A549 (cell line): ENCODE data around the gene GAL3ST2. TPM values are rescaled to one million over a fixed set of nuclear protein-coding genes. Genes with fewer than 3 reads are reported as not detected.

Source experiments
- ATAC-seq, 2 experiments: fragments of 200-7000 bp in 1 of 2; fragments of >200 bp in 1 of 2; cut with Nextera tagmentation in 1 of 2; cut with Tn5 transposase in 1 of 2; 3 replicates each; pipeline versions ENCODE4 v1.8.0 to v1.9.1; 2018 to 2020; ENCODE audit warnings: mild to moderate bottlenecking in 1 of 2, moderate library complexity in 1 of 2
- CTCF ChIA-PET: fragments of 300-600 bp; sonication (Branson Sonifier 250); formaldehyde crosslinking; extraction: SDS; loops from one replicate; lab custom pipeline; 2021; ENCODE audit warnings: antibody characterized with exemption, inconsistent platforms; lab: Yijun Ruan, JAX
- POLR2A ChIA-PET: fragments of 350-600 bp; formaldehyde crosslinking; extraction: SDS; loops from one replicate; lab custom pipeline; 2021; ENCODE audit warnings: antibody characterized with exemption, inconsistent platforms; lab: Yijun Ruan, JAX
- DNase-seq, 2 experiments: peaks; one replicate each; pipeline versions ENCODE4 v3.0.0 to v3.0.0-alpha.2; 2011 to 2016; ENCODE audit warnings: low read depth in 1 of 2, low spot score in 1 of 2
- FAIRE-seq: peaks from 2 replicates; lab custom pipeline; 2011; peaks lifted over from hg19 to GRCh38; lab: Jason Lieb, UNC
- H3K27ac ChIP-seq, 2 experiments: fragments of >200 bp; sonication (Bioruptor Twin); formaldehyde crosslinking; 3 replicates each; pipeline ENCODE4 v1.5.1; 2016 to 2017
- H3K4me1 ChIP-seq: fragments of >200 bp; sonication (Bioruptor Twin); formaldehyde crosslinking; 3 replicates; pipeline ENCODE4 v1.6.1; 2016
- H3K4me2 ChIP-seq: fragments of >200 bp; sonication (Bioruptor Twin); formaldehyde crosslinking; 3 replicates; pipeline ENCODE4 v1.6.1; 2016
- H3K4me3 ChIP-seq: fragments of >200 bp; sonication (Bioruptor Twin); formaldehyde crosslinking; 3 replicates; pipeline ENCODE4 v1.5.1; 2016
- H3K9me3 ChIP-seq: fragments of >200 bp; sonication (Bioruptor Twin); formaldehyde crosslinking; 3 replicates; pipeline ENCODE4 v1.6.1; 2016
- ATOH8 ChIP-seq: fragments of 250-450 bp; sonication (Bioruptor Pico); IDR thresholded peaks from 2 replicates; pipeline ENCODE4 v1.5.0; 2020; ENCODE audit warnings: low read depth, mild to moderate bottlenecking, moderate library complexity
- CBX2 ChIP-seq: fragments of 200-600 bp; sonication (generic); IDR thresholded peaks from 2 replicates; pipeline ENCODE4 v1.6.1; 2016; ENCODE audit warnings: low read depth, mild to moderate bottlenecking, borderline replicate concordance
- CBX8 ChIP-seq: fragments of 200-600 bp; sonication (generic); IDR thresholded peaks from 2 replicates; pipeline ENCODE4 v1.6.1; 2016
- CHD4 ChIP-seq: fragments of 200-600 bp; sonication (generic); IDR thresholded peaks from 2 replicates; pipeline ENCODE4 v1.6.1; 2016; ENCODE audit warnings: antibody characterized with exemption, mild to moderate bottlenecking, borderline replicate concordance
- EHF ChIP-seq: fragments of 250-450 bp; sonication (Bioruptor Pico); IDR thresholded peaks from 2 replicates; pipeline ENCODE4 v1.5.0; 2020; ENCODE audit warnings: mild to moderate bottlenecking
- EHMT2 ChIP-seq: fragments of 200-600 bp; sonication (generic); IDR thresholded peaks from 2 replicates; pipeline ENCODE4 v1.6.1; 2016; ENCODE audit warnings: antibody characterized with exemption, low read depth, mild to moderate bottlenecking, moderate library complexity
- GATA3 ChIP-seq: IDR thresholded peaks from 2 replicates; pipeline ENCODE4 v1.6.1; 2012; ENCODE audit warnings: borderline replicate concordance
- HDAC2 ChIP-seq: fragments of 200-600 bp; sonication (generic); IDR thresholded peaks from 2 replicates; pipeline ENCODE4 v1.6.1; 2016
- HEYL ChIP-seq: fragments of 250-450 bp; sonication (Bioruptor Pico); IDR thresholded peaks from 2 replicates; pipeline ENCODE4 v1.8.0; 2021; ENCODE audit warnings: mild to moderate bottlenecking, moderate library complexity
- HMGXB4 ChIP-seq: fragments of 250-450 bp; sonication (Bioruptor Pico); IDR thresholded peaks from 2 replicates; pipeline ENCODE4 v1.5.0; 2021; ENCODE audit warnings: mild to moderate bottlenecking, moderate library complexity, borderline replicate concordance
- JUNB ChIP-seq: fragments of >200 bp; sonication (Bioruptor Twin); formaldehyde crosslinking; IDR thresholded peaks from 2 replicates; pipeline ENCODE4 v1.6.1; 2016
- KDM1A ChIP-seq: fragments of 200-600 bp; sonication (generic); IDR thresholded peaks from 2 replicates; pipeline ENCODE4 v1.6.1; 2016; ENCODE audit warnings: low read depth, mild to moderate bottlenecking
- NPAS2 ChIP-seq: fragments of 250-450 bp; sonication (Bioruptor Pico); IDR thresholded peaks from 2 replicates; pipeline ENCODE4 v1.8.0; 2022; ENCODE audit warnings: mild to moderate bottlenecking, moderate library complexity, borderline replicate concordance
- POLR2A ChIP-seq: IDR thresholded peaks from 2 replicates; pipeline ENCODE4 v1.6.1; 2012; ENCODE audit warnings: mild to moderate bottlenecking, low read length
- POLR2AphosphoS2 ChIP-seq: conservative IDR thresholded peaks from 2 replicates; pipeline ENCODE4 v1.6.1; 2012; ENCODE audit warnings: low read length, improper control_type of control experiment, inconsistent platforms
- RNF2 ChIP-seq: fragments of 200-600 bp; sonication (generic); IDR thresholded peaks from 2 replicates; pipeline ENCODE4 v1.6.1; 2016; ENCODE audit warnings: low read depth, mild to moderate bottlenecking, antibody characterized with exemption, moderate library complexity, borderline replicate concordance
- SREBF2 ChIP-seq: fragments of 450-650 bp; IDR thresholded peaks from 2 replicates; pipeline ENCODE4 v1.6.1; 2014; ENCODE audit warnings: mild to moderate bottlenecking, moderate library complexity
- TFCP2L1 ChIP-seq: fragments of 250-450 bp; sonication (Bioruptor Pico); IDR thresholded peaks from 2 replicates; pipeline ENCODE4 v1.5.0; 2021; ENCODE audit warnings: mild to moderate bottlenecking
- TP53 ChIP-seq: fragments of 250-450 bp; sonication (Bioruptor Pico); IDR thresholded peaks from 2 replicates; pipeline ENCODE4 v1.5.0; 2021; ENCODE audit warnings: mild to moderate bottlenecking, moderate library complexity
- ZC3H11A ChIP-seq: fragments of 450-650 bp; IDR thresholded peaks from 2 replicates; pipeline ENCODE4 v1.6.1; 2014; ENCODE audit warnings: antibody characterized with exemption, mild to moderate bottlenecking
- WGBS: methylation state at CpG from one replicate; pipeline ENCODE4 v1.1.6; 2017; ENCODE audit errors: missing lambda C conversion rate; 5-methylcytosine and 5-hydroxymethylcytosine counted together
- polyA minus RNA-seq: library from RNA; depleted of rRNA, polyadenylated mRNA; stranded (reverse); fragments of >200 nt; gene quantifications from 2 replicates; pipeline ENCODE4 v1.2.3, GENCODE V29; 2011; rRNA and poly(A)+ RNA removed
- polyA plus RNA-seq, 4 experiments: library from polyadenylated mRNA; depleted of rRNA in 3 of 4; stranded (reverse); fragments of >200 nt; fragmentation: RNase III in 1 of 4; extraction: RNeasy Plus Mini Kit Qiagen cat#74134 plus additional on column Dnase treatment in 1 of 4; gene quantifications; 2 replicates in 3 of 4; 3 replicates in 1 of 4; pipeline ENCODE4 v1.2.3, GENCODE V29; 2011 to 2017
- TF ChIP-seq, protein P1 (sequence below): IDR thresholded peaks from 2 replicates; pipeline ENCODE4 v1.6.1; 2012
- TF ChIP-seq, protein P2 (sequence below): IDR thresholded peaks from 2 replicates; pipeline ENCODE4 v1.6.1; 2012; ENCODE audit warnings: low read depth, borderline replicate concordance

The GAL3ST2 gene
- 0.15 TPM in 1 of 2 replicates, not detected in the other for polyA plus RNA-seq (2011; rRNA removed)
- polyA plus RNA-seq (2012; cell fraction: cytosol; rRNA removed): 0.20 and 0.38 TPM in 2 replicates
- polyA plus RNA-seq (2012; cell fraction: nucleus; rRNA removed): 1.2 and 2.6 TPM in 2 replicates
- polyA plus RNA-seq (2017; fragmentation: RNase III; extraction: RNeasy Plus Mini Kit Qiagen cat#74134 plus additional on column Dnase treatment): 0.41 to 0.86 TPM (median 0.61 TPM) in 3 replicates
- not detected in 2 replicates for polyA minus RNA-seq

DNA sequence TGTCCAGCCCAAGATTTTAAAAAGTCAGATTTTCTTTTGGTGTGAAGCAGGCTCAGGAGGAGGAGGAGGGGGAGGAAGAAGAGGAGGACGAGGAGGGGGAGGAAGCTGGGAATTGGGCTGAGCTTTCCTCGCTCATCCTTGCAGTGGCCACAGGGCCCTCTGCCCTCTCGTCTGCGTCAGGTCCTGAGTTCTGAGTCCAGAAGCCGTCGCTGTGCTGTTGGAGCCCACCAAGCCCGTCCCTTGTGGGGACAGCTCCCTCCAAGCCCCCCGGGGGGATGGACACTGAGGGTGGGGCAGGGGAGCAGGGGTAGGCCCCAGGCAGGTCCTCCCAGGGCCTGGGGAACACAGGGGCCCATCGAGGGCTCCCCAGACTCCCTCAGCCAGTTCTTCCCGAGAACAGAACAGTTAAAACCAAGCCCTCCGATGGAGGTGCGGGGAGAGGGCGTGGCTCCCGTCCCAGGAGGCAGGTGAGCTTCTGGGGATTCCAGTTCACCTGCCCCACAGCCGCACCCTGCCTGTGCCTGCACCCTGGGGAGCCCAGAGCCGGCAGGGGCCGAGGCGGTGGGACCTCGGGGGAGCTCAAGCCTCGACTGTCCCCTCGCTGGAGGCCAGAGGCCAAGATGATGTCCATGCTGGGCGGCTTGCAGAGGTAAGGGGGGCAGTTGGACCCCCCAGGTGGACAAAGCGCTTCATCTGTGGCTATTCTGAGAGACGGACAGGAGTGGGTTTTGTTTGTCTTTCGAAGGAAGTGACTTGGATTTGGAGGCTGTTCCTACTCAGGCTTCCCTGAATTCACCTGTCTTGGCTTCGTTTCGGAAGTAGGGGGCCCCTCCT lies at the start of gene GAL3ST2:
Gene GAL3ST2 (plus strand): TSS at position 487 of the 834 bp plus-strand sequence. CDS start 134 bp downstream, at position 621.
- CTCF ChIA-PET: interaction anchor here (0.6 kb wide), 1 partner anchor 656 kb away, joined by 4 read pairs; no protein-coding TSS in a partner anchor
- Histone ChIP-seq H3K27ac (no peak within 1 kb of the TSS; a peak in 1 of 6 replicates), H3K4me2 (no peak within 1 kb of the TSS), H3K4me1 (peaks cover 17% of the 10 kb centered on the region), H3K9me3 (no peaks in the 10 kb centered on the region), H3K4me3 (no peak within 1 kb of the TSS)
- POLR2A ChIA-PET: no interaction called here
- DNase-seq (no peak), ATAC-seq (no peak), FAIRE-seq (no peak)
- 83% methylated on average over 19 of the region's 27 CpGs for WGBS
- TF ChIP-seq KDM1A (no peak), GATA3 (no peak), CBX2 (no peak), CHD4 (no peak), HMGXB4 (CRISPR knock-in tag) (no peak), ATOH8 (no peak), EHF (CRISPR knock-in tag) (no peak), TFCP2L1 (no peak), POLR2AphosphoS2 (no peak), ZC3H11A (no peak), JUNB (no peak), HEYL (CRISPR knock-in tag) (no peak), POLR2A (no peak)
- TF ChIP-seq, protein P1, sequence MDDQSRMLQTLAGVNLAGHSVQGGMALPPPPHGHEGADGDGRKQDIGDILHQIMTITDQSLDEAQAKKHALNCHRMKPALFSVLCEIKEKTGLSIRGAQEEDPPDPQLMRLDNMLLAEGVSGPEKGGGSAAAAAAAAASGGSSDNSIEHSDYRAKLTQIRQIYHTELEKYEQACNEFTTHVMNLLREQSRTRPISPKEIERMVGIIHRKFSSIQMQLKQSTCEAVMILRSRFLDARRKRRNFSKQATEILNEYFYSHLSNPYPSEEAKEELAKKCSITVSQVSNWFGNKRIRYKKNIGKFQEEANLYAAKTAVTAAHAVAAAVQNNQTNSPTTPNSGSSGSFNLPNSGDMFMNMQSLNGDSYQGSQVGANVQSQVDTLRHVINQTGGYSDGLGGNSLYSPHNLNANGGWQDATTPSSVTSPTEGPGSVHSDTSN: no peak

- TF ChIP-seq NPAS2 (CRISPR knock-in tag): no peak
- TF ChIP-seq TP53 (CRISPR knock-in tag): no peak
- TF ChIP-seq, protein P2, sequence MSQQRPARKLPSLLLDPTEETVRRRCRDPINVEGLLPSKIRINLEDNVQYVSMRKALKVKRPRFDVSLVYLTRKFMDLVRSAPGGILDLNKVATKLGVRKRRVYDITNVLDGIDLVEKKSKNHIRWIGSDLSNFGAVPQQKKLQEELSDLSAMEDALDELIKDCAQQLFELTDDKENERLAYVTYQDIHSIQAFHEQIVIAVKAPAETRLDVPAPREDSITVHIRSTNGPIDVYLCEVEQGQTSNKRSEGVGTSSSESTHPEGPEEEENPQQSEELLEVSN: no peak
- TF ChIP-seq RNF2: no peak
- no peak for TF ChIP-seq JUNB
- TF ChIP-seq SREBF2: no peak
- no peak for TF ChIP-seq HDAC2
- no peak for TF ChIP-seq CBX8
- TF ChIP-seq EHMT2: no peak
- H3K27ac ChIP-seq: no peak overlapping the region
- ChIA-PET CTCF (interaction anchor here (3.2 kb wide), 1 partner anchor 150 kb away, joined by 9 read pairs; no protein-coding TSS in a partner anchor), POLR2A (no interaction called here)
- peaks cover 6% of the 10 kb centered on the region for H3K9me3 ChIP-seq
- no peaks in the 10 kb centered on the region for H3K4me1 ChIP-seq
- 85% methylated on average over 5 of the region's 8 CpGs for WGBS
- FAIRE-seq (no peak), ATAC-seq (no peak; a peak in 1 of 6 replicates), DNase-seq (no peak)
- H3K4me3 ChIP-seq: no peak overlapping the region
- no peak overlapping the region for H3K4me2 ChIP-seq
Observed at GRCh38 chr2:241728000-241728399, 48.6 kb upstream of the GAL3ST2 start.
